GM12864 (cell line): ENCODE data around the gene SDR42E2.

Source experiments
- DNase-seq: peaks from one replicate; pipeline ENCODE4 v3.0.0-alpha.2; 2011; ENCODE audit warnings: low read depth
- H3K4me3 ChIP-seq: 2 replicates; pipeline ENCODE4 v1.5.1; 2011; ENCODE audit warnings: mild to moderate bottlenecking, low read depth, low read length, control low read depth
- TF ChIP-seq, protein P1 (sequence below): IDR thresholded peaks from 2 replicates; pipeline ENCODE4 v1.5.1; 2011; ENCODE audit warnings: low read depth, mild to moderate bottlenecking, moderate library complexity, low read length, control low read depth, inconsistent platforms; ENCODE audit errors: missing control alignments

The SDR42E2 gene

DNA sequence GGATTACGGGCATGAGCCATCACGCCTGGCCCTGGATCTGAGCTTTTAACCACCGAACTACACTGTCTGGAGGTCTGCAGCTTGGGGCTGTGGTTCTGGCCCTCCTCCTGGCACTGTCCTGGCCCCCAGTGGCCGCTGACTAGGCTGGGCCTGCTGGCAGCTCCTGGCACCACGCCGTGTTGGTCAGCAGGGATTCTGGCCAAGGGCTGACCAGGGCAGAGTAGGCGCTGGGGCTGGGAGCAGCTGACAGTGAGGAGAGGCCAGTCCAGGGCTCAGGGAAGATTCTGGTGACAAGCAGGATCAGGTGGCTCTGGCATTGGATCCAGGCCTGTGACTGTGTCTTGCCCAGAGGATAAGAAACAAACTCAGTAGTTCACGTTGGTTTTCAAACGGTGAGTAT lies 58.4 kb downstream of the SDR42E2 start:
- TF ChIP-seq, protein P1, sequence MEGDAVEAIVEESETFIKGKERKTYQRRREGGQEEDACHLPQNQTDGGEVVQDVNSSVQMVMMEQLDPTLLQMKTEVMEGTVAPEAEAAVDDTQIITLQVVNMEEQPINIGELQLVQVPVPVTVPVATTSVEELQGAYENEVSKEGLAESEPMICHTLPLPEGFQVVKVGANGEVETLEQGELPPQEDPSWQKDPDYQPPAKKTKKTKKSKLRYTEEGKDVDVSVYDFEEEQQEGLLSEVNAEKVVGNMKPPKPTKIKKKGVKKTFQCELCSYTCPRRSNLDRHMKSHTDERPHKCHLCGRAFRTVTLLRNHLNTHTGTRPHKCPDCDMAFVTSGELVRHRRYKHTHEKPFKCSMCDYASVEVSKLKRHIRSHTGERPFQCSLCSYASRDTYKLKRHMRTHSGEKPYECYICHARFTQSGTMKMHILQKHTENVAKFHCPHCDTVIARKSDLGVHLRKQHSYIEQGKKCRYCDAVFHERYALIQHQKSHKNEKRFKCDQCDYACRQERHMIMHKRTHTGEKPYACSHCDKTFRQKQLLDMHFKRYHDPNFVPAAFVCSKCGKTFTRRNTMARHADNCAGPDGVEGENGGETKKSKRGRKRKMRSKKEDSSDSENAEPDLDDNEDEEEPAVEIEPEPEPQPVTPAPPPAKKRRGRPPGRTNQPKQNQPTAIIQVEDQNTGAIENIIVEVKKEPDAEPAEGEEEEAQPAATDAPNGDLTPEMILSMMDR = no peak
- H3K4me3 ChIP-seq = no peak overlapping the region
- DNase-seq = no peak

- TF ChIP-seq, protein P1 = no peak
- H3K4me3 ChIP-seq = no peak overlapping the region
- no peak for DNase-seq
These were observed 59.7 kb downstream of the SDR42E2 start for GRCh38 chr16:22222006-22222405.

GRCh38 chr16:22222998-22223397 lies 60.7 kb downstream of the SDR42E2 start:
- TF ChIP-seq, protein P1 = no peak
- no peak for DNase-seq
- no peak overlapping the region for H3K4me3 ChIP-seq

DNA sequence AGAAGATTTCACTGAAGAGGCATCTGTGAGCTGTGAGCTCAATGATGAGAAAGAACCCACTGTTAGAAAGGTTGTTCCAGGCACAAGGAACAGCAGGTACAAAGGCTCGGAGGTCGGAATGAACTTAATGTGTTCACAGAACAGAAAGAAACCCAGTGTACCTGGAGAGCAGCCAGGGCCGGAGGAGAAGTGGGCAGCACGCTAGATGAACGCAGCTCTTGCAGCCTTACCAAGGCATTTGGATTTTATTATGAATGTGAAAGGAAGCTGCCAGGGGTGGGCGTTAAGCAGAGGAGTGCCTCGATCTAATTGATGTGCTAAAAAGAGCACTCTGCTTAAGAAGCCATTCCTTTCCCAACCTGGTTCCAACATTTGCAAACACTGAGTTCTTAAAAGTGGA lies 62.8 kb downstream of the SDR42E2 start:
- TF ChIP-seq, protein P1 = no peak
- DNase-seq = no peak
- H3K4me3 ChIP-seq = no peak overlapping the region

DNA sequence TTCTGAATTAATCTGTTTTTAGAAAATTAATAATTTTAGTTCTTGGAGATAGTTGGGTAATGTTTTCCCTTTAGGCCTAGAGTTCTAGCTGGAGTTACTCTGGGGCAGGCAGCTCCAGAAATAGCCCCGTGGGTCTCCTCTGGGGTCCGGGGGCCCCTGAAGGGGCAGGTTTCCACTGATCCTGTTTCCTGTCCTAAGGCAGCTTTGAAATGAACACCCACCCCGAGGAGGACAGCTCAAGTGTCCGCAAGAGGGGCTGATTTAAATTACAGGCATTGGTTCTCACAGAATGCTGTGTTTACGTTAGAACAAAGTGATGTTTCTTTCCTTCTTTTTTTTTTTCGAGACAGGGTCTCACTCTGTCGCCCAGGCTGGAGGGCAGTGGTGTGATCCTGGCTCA lies 67.6 kb downstream of the SDR42E2 start:
- TF ChIP-seq, protein P1 = no peak
- no peak for DNase-seq
- H3K4me3 ChIP-seq = no peak overlapping the region

DNA sequence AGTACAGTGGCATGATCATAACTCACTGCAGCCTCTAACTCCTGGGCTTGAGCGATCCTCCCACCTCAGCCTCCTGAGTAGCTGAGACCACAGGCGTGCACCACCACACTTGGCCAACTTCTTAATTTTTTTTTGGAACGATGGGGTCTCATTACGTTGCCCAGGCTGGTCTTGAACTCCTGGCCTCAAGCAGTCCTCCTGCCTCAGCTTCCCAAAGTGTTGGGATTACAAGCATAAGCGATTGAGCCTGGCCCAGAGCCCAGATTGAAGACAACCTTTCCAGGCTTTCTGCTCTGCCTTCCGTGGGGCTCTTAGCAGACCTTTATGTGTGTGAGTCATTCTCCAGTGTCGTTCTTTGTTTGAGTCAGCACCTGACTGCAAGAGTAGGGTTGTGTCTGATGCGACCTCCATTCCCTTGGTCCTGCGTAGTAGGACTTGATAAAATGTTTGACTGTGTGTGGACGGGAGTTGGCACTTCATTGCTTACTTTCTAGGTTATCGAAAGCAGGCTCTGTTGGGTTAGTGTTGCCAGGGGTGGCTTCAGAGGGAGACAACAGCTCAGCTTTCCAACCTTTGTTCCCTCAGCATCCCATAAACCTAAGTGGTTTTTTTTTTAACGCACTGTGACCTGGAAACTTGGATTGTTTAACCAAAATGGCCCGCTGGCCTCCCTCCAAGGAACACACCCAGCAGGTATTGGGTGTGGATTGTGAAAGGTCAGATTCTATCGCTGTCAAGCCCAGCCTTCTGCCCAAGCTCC lies 70.2 kb downstream of the SDR42E2 start:
- no peak overlapping the region for H3K4me3 ChIP-seq
- no peak for DNase-seq

More for the DNA sequence above, 70.2 kb downstream of the SDR42E2 start:
- TF ChIP-seq, protein P1 = no peak
